K562 (cell line): ENCODE data around the gene NFILZ. TPM values are rescaled to one million over a fixed set of nuclear protein-coding genes. Genes with fewer than 3 reads are reported as not detected.
A peak's percentile ranks its signal among the peaks of the same experiment; 100 is the strongest.

Source experiments
- ARHGAP35 ChIP-seq: fragments of 450-650 bp; IDR thresholded peaks from 2 replicates; pipeline ENCODE4 v1.6.1; 2018; ENCODE audit not compliant: partially characterized antibody
- ARID2 ChIP-seq: fragments of 450-650 bp; IDR thresholded peaks from 2 replicates; pipeline ENCODE4 v1.6.1; 2017; ENCODE audit warnings: antibody characterized with exemption, mild to moderate bottlenecking
- ARID3B ChIP-seq: fragments of 250-450 bp; sonication (Bioruptor Pico); IDR thresholded peaks from 2 replicates; pipeline ENCODE4 v1.4.0; 2020; ENCODE audit warnings: borderline replicate concordance
- E2F6 ChIP-seq, 2 experiments: IDR thresholded peaks; 2 replicates each; pipeline ENCODE4 v1.6.1; 2011; ENCODE audit warnings: borderline replicate concordance in 1 of 2, control low read depth in 1 of 2, low read depth in 1 of 2, low read length in 1 of 2, mild to moderate bottlenecking in 1 of 2, mixed read lengths in 1 of 2, moderate library complexity in 1 of 2; ENCODE audit not compliant: insufficient read depth in 1 of 2, insufficient read length in 1 of 2, poor library complexity in 1 of 2, severe bottlenecking in 1 of 2; ENCODE audit errors: extremely low read depth in 1 of 2
- ELK3 ChIP-seq: fragments of 450-650 bp; formaldehyde crosslinking; IDR thresholded peaks from 2 replicates; pipeline ENCODE4 v1.4.0; 2020; ENCODE audit warnings: mild to moderate bottlenecking
- FOXA3 ChIP-seq, 2 experiments: fragments of 450-650 bp in 1 of 2; sonication (generic) in 1 of 2; formaldehyde crosslinking; IDR thresholded peaks in 1 of 2; conservative IDR thresholded peaks in 1 of 2; 2 replicates each; pipeline versions ENCODE4 v1.4.0 to v1.8.0; 2020 to 2022; ENCODE audit warnings: mild to moderate bottlenecking in 2 of 2, missing genetic modification reagents in 1 of 2
- HDAC1 ChIP-seq, 2 experiments: fragments of 450-650 bp; IDR thresholded peaks; 2 replicates each; pipeline ENCODE4 v1.6.1; 2016 to 2017; ENCODE audit warnings: inconsistent platforms in 1 of 2, mild to moderate bottlenecking in 1 of 2, moderate library complexity in 1 of 2
- HMG20B ChIP-seq: fragments of 250-450 bp; sonication (Bioruptor Pico); IDR thresholded peaks from 2 replicates; pipeline ENCODE4 v1.5.0; 2021; ENCODE audit warnings: mild to moderate bottlenecking
- MIER1 ChIP-seq: fragments of 450-650 bp; IDR thresholded peaks from 2 replicates; pipeline ENCODE4 v1.6.1; 2016; ENCODE audit warnings: antibody characterized with exemption, mild to moderate bottlenecking, low read depth
- MYBL2 ChIP-seq, 2 experiments: fragments of 450-650 bp in 1 of 2; sonication (generic) in 1 of 2; formaldehyde crosslinking in 1 of 2; IDR thresholded peaks; 2 replicates each; pipeline versions ENCODE4 v1.6.1 to v1.8.1; 2017 to 2022; ENCODE audit warnings: borderline replicate concordance in 1 of 2, inconsistent platforms in 1 of 2, low read depth in 1 of 2, mild to moderate bottlenecking in 1 of 2, missing genetic modification reagents in 1 of 2, moderate library complexity in 1 of 2
- NR0B1 ChIP-seq: fragments of 450-650 bp; IDR thresholded peaks from one replicate; pipeline ENCODE4 v1.6.1; 2018; ENCODE audit warnings: mild to moderate bottlenecking, moderate library complexity; ENCODE audit not compliant: partially characterized antibody
- YBX1 ChIP-seq: fragments of 450-650 bp; IDR thresholded peaks from 2 replicates; pipeline ENCODE4 v1.7.1; 2016; ENCODE audit warnings: mild to moderate bottlenecking
- ZFX ChIP-seq: sonication (generic); formaldehyde crosslinking; IDR thresholded peaks from 2 replicates; pipeline ENCODE4 v1.8.0; 2022; ENCODE audit warnings: mild to moderate bottlenecking, missing genetic modification reagents, moderate library complexity
- ZNF274 ChIP-seq: IDR thresholded peaks from 2 replicates; pipeline ENCODE4 v1.6.1; 2011; ENCODE audit warnings: low read depth, mild to moderate bottlenecking, low read length, moderate library complexity, borderline replicate concordance
- ZNF384 ChIP-seq: IDR thresholded peaks from 2 replicates; pipeline ENCODE4 v1.6.1; 2012; ENCODE audit warnings: low read depth, low read length, improper control_type of control experiment
- ZNF740 ChIP-seq, 3 experiments: fragments of 200-800 bp in 1 of 3; sonication (Bioruptor generic) in 1 of 3; sonication (generic) in 1 of 3; formaldehyde crosslinking in 1 of 3; IDR thresholded peaks; 2 replicates each; pipeline versions ENCODE4 v1.6.1 to v1.8.0; 2016 to 2022; ENCODE audit warnings: mild to moderate bottlenecking in 2 of 3, missing compliant biosample characterization in 2 of 3, missing genetic modification characterization in 2 of 3, missing genetic modification reagents in 1 of 3
- polyA plus RNA-seq, 8 experiments: library from polyadenylated mRNA; depleted of rRNA in 4 of 8; stranded (reverse) in 5 of 8; unstranded in 3 of 8; fragments of >200 nt; fragmentation: Nextera tagmentation in 2 of 8; fragmentation: Illumina TruSeq in 1 of 8; extraction: Ambion mirVana in 2 of 8; extraction: Trizol in 1 of 8; gene quantifications; 2 replicates each; pipeline versions ENCODE4 v1.2.1 to v1.2.3, GENCODE V29; 2011 to 2014; ENCODE audit warnings: inconsistent platforms in 1 of 8, missing spikeins in 1 of 8
- total RNA-seq, 7 experiments: library from RNA; depleted of rRNA in 6 of 7; stranded (reverse); fragments of >200 nt in 6 of 7; fragmentation: Illumina TruSeq in 2 of 7; extraction: Trizol in 2 of 7; gene quantifications; 2 replicates each; pipeline versions ENCODE4 v1.2.1 to v1.2.3, GENCODE V29; 2011 to 2021; ENCODE audit warnings: low replicate concordance in 1 of 7

Gene NFILZ
- total and polyA plus RNA-seq, 9 of the 15 experiments (the other 6 are each of a cell fraction or from before 2014, with no cell fraction given): not detected

- TF ChIP-seq ARID3B (CRISPR knock-in tag) (no peak), ARID2 (no peak), ZNF384 (no peak), ZNF740 (CRISPR knock-in tag; IDR thresholded peaks at IDR 0.05) (0 out of 2 replicates have a peak, but pooled peaks have one; percentile 40), ZNF740 (tag; IDR thresholded peaks at IDR 0.05) (no peak), ARHGAP35 (no peak), HDAC1 (IDR thresholded peaks at IDR 0.05) (0 out of 4 replicates have a peak, but pooled peaks of 1 of the 2 experiments have one; percentile 31), HMG20B (CRISPR knock-in tag) (no peak), E2F6 (IDR thresholded peaks at IDR 0.05; ENCODE audit: borderline replicate concordance in 1 of 2, extremely low read depth in 1 of 2, insufficient read depth in 1 of 2, insufficient read length in 1 of 2, low read depth in 1 of 2, low read length in 1 of 2, poor library complexity in 1 of 2, severe bottlenecking in 1 of 2) (peak in 1 of 2 experiments; percentile 69), MYBL2 (IDR thresholded peaks at IDR 0.05; ENCODE audit: low read depth) (no peak), MYBL2 (CRISPR knock-in tag; IDR thresholded peaks at IDR 0.05; ENCODE audit: borderline replicate concordance) (no peak), FOXA3 (CRISPR knock-in tag; conservative IDR thresholded peaks at IDR 0.05 in 1 of 2, IDR thresholded peaks at IDR 0.05 in 1 of 2) (0 out of 4 replicates have a peak, but pooled peaks of 1 of the 2 experiments have one; percentile 24), NR0B1 (no peak), ELK3 (no peak), ZFX (CRISPR knock-in tag) (no peak; the same call in 1 of the 2 replicates), YBX1 (no peak), ZNF274 (no peak), MIER1 (peak; percentile 74; the same call in 1 of the 2 replicates)
Measured at GRCh38 chr19:8610041-8610935, 20.1 kb upstream of the NFILZ start, which contains the start of gene ADAMTS10 (continued).
